PC-9 (cell line): ENCODE data around the gene NDP. TPM values are rescaled to one million over a fixed set of nuclear protein-coding genes. Genes with fewer than 3 reads are reported as not detected.

Experiments used
- BruUV-seq: library from RNA; stranded (reverse); fragments of 400-500 nt; replicated peaks from 2 replicates; lab custom pipeline; 2021; lab: Mats Ljungman, UMichigan
- CTCF ChIA-PET: fragments of 300-600 bp; sonication (Branson Sonifier 250); formaldehyde crosslinking; loops from one replicate; lab custom pipeline; 2022; ENCODE audit warnings: antibody characterized with exemption; lab: Charles Lee
- POLR2A ChIA-PET: fragments of 300-600 bp; sonication (Branson Sonifier 250); formaldehyde crosslinking; loops from one replicate; lab custom pipeline; 2022; ENCODE audit warnings: antibody characterized with exemption; ENCODE audit not compliant: unreplicated experiment; lab: Charles Lee
- DNase-seq, 2 experiments: peaks; one replicate each; pipeline versions ENCODE4 v3.0.0 to v3.0.0-alpha.2; 2015 to 2022; ENCODE audit warnings: mixed read lengths in 1 of 2
- H2AFZ ChIP-seq: fragments of 200-600 bp; sonication (generic); 2 replicates; pipeline ENCODE4 v1.8.1; 2017; ENCODE audit warnings: antibody characterized with exemption
- H3F3A ChIP-seq: fragments of 200-600 bp; sonication (generic); 2 replicates; pipeline ENCODE4 v1.8.1; 2017; ENCODE audit warnings: antibody characterized with exemption, mild to moderate bottlenecking, low read depth; ENCODE audit not compliant: insufficient read depth
- H3K27ac ChIP-seq: fragments of 200-600 bp; sonication (generic); 2 replicates; pipeline ENCODE4 v1.6.1; 2016; ENCODE audit warnings: mixed run types
- H3K27me3 ChIP-seq: fragments of 200-600 bp; sonication (generic); 2 replicates; pipeline ENCODE4 v1.6.1; 2016; ENCODE audit warnings: low read depth, mixed run types; ENCODE audit not compliant: insufficient read depth
- H3K36me3 ChIP-seq: fragments of 200-600 bp; sonication (generic); 2 replicates; pipeline ENCODE4 v1.6.1; 2016; ENCODE audit warnings: low read depth, mixed run types
- H3K4me1 ChIP-seq: fragments of 200-600 bp; sonication (generic); replicated peaks from 2 replicates; pipeline ENCODE4 v1.6.1; 2016; ENCODE audit warnings: mixed run types; ENCODE audit not compliant: insufficient read depth
- H3K4me2 ChIP-seq: fragments of 200-600 bp; sonication (generic); 2 replicates; pipeline ENCODE4 v1.6.1; 2017; ENCODE audit warnings: mixed run types
- H3K4me3 ChIP-seq: fragments of 200-600 bp; sonication (generic); 2 replicates; pipeline ENCODE4 v1.6.1; 2016; ENCODE audit warnings: mixed run types
- H3K79me2 ChIP-seq: fragments of 200-600 bp; sonication (generic); 2 replicates; pipeline ENCODE4 v1.6.1; 2017; ENCODE audit warnings: low read depth, mixed run types
- H3K9me2 ChIP-seq: fragments of 200-600 bp; sonication (generic); 2 replicates; pipeline ENCODE4 v1.8.1; 2017; ENCODE audit warnings: mild to moderate bottlenecking; ENCODE audit not compliant: insufficient read depth
- H3K9me3 ChIP-seq: fragments of 200-600 bp; sonication (generic); 2 replicates; pipeline ENCODE4 v1.8.1; 2016; ENCODE audit warnings: low read depth; ENCODE audit not compliant: insufficient read depth
- H4K20me1 ChIP-seq: fragments of 200-600 bp; sonication (generic); 2 replicates; pipeline ENCODE4 v1.8.1; 2017; ENCODE audit not compliant: insufficient read depth
- CTCF ChIP-seq: fragments of 200-600 bp; sonication (generic); conservative IDR thresholded peaks from 2 replicates; pipeline ENCODE4 v1.6.1; 2017; ENCODE audit warnings: mixed run types, antibody characterized with exemption, mild to moderate bottlenecking, moderate library complexity
- EZH2 ChIP-seq: fragments of 200-600 bp; sonication (generic); IDR thresholded peaks from 2 replicates; pipeline ENCODE4 v1.8.0; 2017; ENCODE audit warnings: antibody characterized with exemption, low read depth
- intact Hi-C: fragments of 100-400 bp; cut with micrococcal nuclease; formaldehyde crosslinking; loops from one replicate; pipeline ENCODE4 v1.10.0; 2022; ENCODE audit not compliant: unreplicated experiment
- total RNA-seq: library from RNA; stranded (reverse); gene quantifications from 2 replicates; pipeline ENCODE4 v1.2.3, GENCODE V29; 2021

Gene NDP
- total RNA-seq, 1 experiment from 2014 or later = not detected

- BruUV-seq = no TSS peak
- ChIA-PET CTCF (no interaction called here), POLR2A (no interaction called here)
- H3K4me1 ChIP-seq = no peaks in the 10 kb centered on the region
- H3K27me3 ChIP-seq = no peaks in the 10 kb centered on the region
- H3K4me2 ChIP-seq = no peak overlapping the region
- no peak overlapping the region for H2AFZ ChIP-seq
- no peaks in the 10 kb centered on the region for H4K20me1 ChIP-seq
- no peak for TF ChIP-seq CTCF
- no peak for TF ChIP-seq EZH2
- no peaks in the 10 kb centered on the region for H3K79me2 ChIP-seq
- H3K27ac ChIP-seq = no peak overlapping the region
- H3K36me3 ChIP-seq = no peaks in the 10 kb centered on the region
- no peaks in the 10 kb centered on the region for H3K9me3 ChIP-seq
- intact Hi-C loops = no loop called here
- no peaks in the 10 kb centered on the region for H3K9me2 ChIP-seq
- H3K4me3 ChIP-seq = no peak overlapping the region
- H3F3A ChIP-seq = no peaks in the 10 kb centered on the region
- DNase-seq = no peak
Observed at GRCh38 chrX:43998374-43998773, 25.2 kb upstream of the NDP start.

DNA sequence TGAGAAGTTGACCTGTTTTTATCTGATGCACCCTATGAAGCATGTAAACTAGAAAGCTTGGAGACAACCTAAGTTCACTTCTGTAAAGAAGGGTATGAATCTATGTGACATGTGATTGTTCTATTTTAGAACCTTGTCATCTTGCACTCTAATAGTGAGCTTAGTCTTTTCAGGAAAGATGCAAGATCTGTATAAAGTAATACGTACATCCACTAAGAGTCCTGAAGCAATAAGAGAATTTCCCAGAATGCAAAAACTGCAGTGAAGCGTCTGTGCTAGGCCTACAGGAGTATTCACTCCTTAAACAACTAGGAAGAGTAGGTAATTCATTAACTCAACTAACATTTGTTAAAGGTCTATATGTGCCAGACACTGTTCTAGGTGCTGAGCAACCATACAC lies 23.3 kb upstream of the NDP start:
- ChIA-PET POLR2A (no interaction called here), CTCF (no interaction called here)
- H3K27me3 ChIP-seq = no peaks in the 10 kb centered on the region
- H4K20me1 ChIP-seq = no peaks in the 10 kb centered on the region
- no peaks in the 10 kb centered on the region for H3K36me3 ChIP-seq
- intact Hi-C loops = no loop called here
- TF ChIP-seq CTCF = no peak
- TF ChIP-seq EZH2 = no peak
- H3K79me2 ChIP-seq = no peaks in the 10 kb centered on the region
- H3F3A ChIP-seq = no peaks in the 10 kb centered on the region
- no peak for DNase-seq
- no TSS peak for BruUV-seq
- no peaks in the 10 kb centered on the region for H3K9me3 ChIP-seq
- H3K27ac ChIP-seq = no peak overlapping the region
- no peak overlapping the region for H2AFZ ChIP-seq
- no peak overlapping the region for H3K4me2 ChIP-seq
- no peaks in the 10 kb centered on the region for H3K9me2 ChIP-seq
- no peaks in the 10 kb centered on the region for H3K4me1 ChIP-seq
- H3K4me3 ChIP-seq = no peak overlapping the region

DNA sequence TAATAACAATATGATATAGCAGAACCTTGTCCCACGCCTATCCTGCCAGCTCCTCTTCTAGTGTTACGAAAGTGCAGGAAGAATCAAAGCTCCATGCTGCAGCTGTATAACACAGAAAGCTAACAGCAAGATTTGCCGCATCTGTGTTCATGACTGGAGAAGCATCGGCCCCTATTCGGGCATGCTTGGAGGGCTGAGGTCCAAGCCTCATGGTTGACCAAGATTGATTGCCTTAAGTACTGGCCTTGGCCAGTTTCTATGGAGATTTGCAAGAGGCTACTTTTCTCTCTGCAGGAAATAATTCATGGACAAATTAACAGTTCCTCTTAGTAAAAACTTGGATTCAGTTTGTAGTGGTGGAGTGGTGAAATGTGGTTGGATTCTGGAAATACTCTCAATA lies 12.9 kb upstream of the NDP start:
- no peak overlapping the region for H3K4me2 ChIP-seq
- H3K36me3 ChIP-seq = no peaks in the 10 kb centered on the region
- no peaks in the 10 kb centered on the region for H3K9me2 ChIP-seq
- no peaks in the 10 kb centered on the region for H3K4me1 ChIP-seq
- no peaks in the 10 kb centered on the region for H3K9me3 ChIP-seq
- H2AFZ ChIP-seq = no peak overlapping the region
- no peak overlapping the region for H3K4me3 ChIP-seq
- TF ChIP-seq CTCF (no peak), EZH2 (no peak)
- H3K27me3 ChIP-seq = no peaks in the 10 kb centered on the region
- H3K79me2 ChIP-seq = no peaks in the 10 kb centered on the region
- ChIA-PET POLR2A (no interaction called here), CTCF (no interaction called here)
- H4K20me1 ChIP-seq = no peaks in the 10 kb centered on the region
- no peaks in the 10 kb centered on the region for H3F3A ChIP-seq
- no peak for DNase-seq
- intact Hi-C loops = no loop called here
- BruUV-seq = no TSS peak
- no peak overlapping the region for H3K27ac ChIP-seq
